ENCODE results near the gene XRCC4. TPM values are rescaled to one million over a fixed set of nuclear protein-coding genes. Genes with fewer than 3 reads are reported as not detected.

The XRCC4 gene
- total and polyA plus RNA-seq, 12 donors, result 2.4 to 15.8 (median 6.3) TPM

- no peak overlapping the region for H3K4me3 ChIP-seq
- 96 to 99% (median 98%) methylated on average over 5 of the region's 5 CpGs for WGBS, 4 donors
- H3K27ac ChIP-seq, result no peak overlapping the region
- no peaks in the 10 kb centered on the region for H3K4me1 ChIP-seq (replicated peaks in 1 of 2)
- no peaks in the 10 kb centered on the region for H3K9me3 ChIP-seq (replicated peaks in 1 of 3)
- no peaks in the 10 kb centered on the region for H3K36me3 ChIP-seq (replicated peaks in 1 of 2)
- H3K27me3 ChIP-seq, result no peaks in the 10 kb centered on the region
- DNase-seq, result peak in 1 of 7 donors; percentile 13
- no peak for TF ChIP-seq CTCF (IDR thresholded peaks at IDR 0.05)
- TF ChIP-seq POLR2A (IDR thresholded peaks at IDR 0.05), result no peak
- intact Hi-C loops (cut with DNase I), result no loop called here
Measured at GRCh38 chr5:83322273-83322924, 245.1 kb downstream of the XRCC4 start.

- H3K9me3 ChIP-seq (replicated peaks in 1 of 3), result no peaks in the 10 kb centered on the region
- no peaks in the 10 kb centered on the region for H3K4me1 ChIP-seq (replicated peaks in 1 of 2)
- intact Hi-C loops (cut with DNase I), result no loop called here
- TF ChIP-seq POLR2A (IDR thresholded peaks at IDR 0.05) (no peak), CTCF (IDR thresholded peaks at IDR 0.05) (no peak)
- no peak overlapping the region for H3K4me3 ChIP-seq
- H3K27me3 ChIP-seq, result no peaks in the 10 kb centered on the region
- no peak for DNase-seq
- no peak overlapping the region for H3K27ac ChIP-seq
- no peaks in the 10 kb centered on the region for H3K36me3 ChIP-seq (replicated peaks in 1 of 2)
Measured at GRCh38 chr5:83323557-83324180, 246.3 kb downstream of the XRCC4 start.

GRCh38 chr5:83331842-83332241 is 254.5 kb downstream of the XRCC4 start:
- WGBS, 4 donors, result 69 to 84% (median 78%) methylated on average over 2 of the region's 2 CpGs
- Histone ChIP-seq H3K27ac (no peak overlapping the region), H3K36me3 (replicated peaks in 1 of 2) (no peaks in the 10 kb centered on the region), H3K27me3 (no peaks in the 10 kb centered on the region), H3K4me1 (replicated peaks in 1 of 2) (no peaks in the 10 kb centered on the region), H3K9me3 (replicated peaks in 1 of 3) (no peaks in the 10 kb centered on the region), H3K4me3 (no peak overlapping the region)
- no peak for TF ChIP-seq POLR2A (IDR thresholded peaks at IDR 0.05)
- TF ChIP-seq CTCF (IDR thresholded peaks at IDR 0.05), result no peak
- DNase-seq, result no peak
- intact Hi-C loops (cut with DNase I), result no loop called here

- no peaks in the 10 kb centered on the region for H3K27me3 ChIP-seq
- 83 to 89% (median 87%) methylated on average over 4 of the region's 4 CpGs for WGBS, 4 donors
- intact Hi-C loops (cut with DNase I), result no loop called here
- TF ChIP-seq POLR2A (IDR thresholded peaks at IDR 0.05) (no peak), CTCF (IDR thresholded peaks at IDR 0.05) (no peak)
- H3K27ac ChIP-seq, result no peak overlapping the region
- no peak for DNase-seq
- H3K9me3 ChIP-seq (replicated peaks in 1 of 3), result no peaks in the 10 kb centered on the region
- no peaks in the 10 kb centered on the region for H3K36me3 ChIP-seq (replicated peaks in 1 of 2)
- no peak overlapping the region for H3K4me3 ChIP-seq
- peaks cover 0 to 1% of the 10 kb centered on the region in 2 donors for H3K4me1 ChIP-seq (replicated peaks in 1 of 2)
Measured at GRCh38 chr5:83337453-83338035, 260.2 kb downstream of the XRCC4 start.

Data from adrenal gland (tissue), 12 donors.